Ishikawa (cell line): Measurements from ENCODE around the gene GFRA1.

Source experiments
- CEBPB ChIP-seq: IDR thresholded peaks from 2 replicates; pipeline ENCODE4 v1.6.1; 2012
- CREB1 ChIP-seq: IDR thresholded peaks from 2 replicates; pipeline ENCODE4 v1.6.1; 2012; ENCODE audit warnings: low read depth
- EGR1 ChIP-seq: IDR thresholded peaks from 2 replicates; pipeline ENCODE4 v1.6.1; 2012
- EP300 ChIP-seq: IDR thresholded peaks from 2 replicates; pipeline ENCODE4 v1.6.1; 2012; ENCODE audit warnings: borderline replicate concordance
- FOXM1 ChIP-seq: IDR thresholded peaks from 2 replicates; pipeline ENCODE4 v1.6.1; 2012; ENCODE audit warnings: low read depth, borderline replicate concordance
- NFIC ChIP-seq: IDR thresholded peaks from 2 replicates; pipeline ENCODE4 v1.6.1; 2012
- RAD21 ChIP-seq: IDR thresholded peaks from 2 replicates; pipeline ENCODE4 v1.6.1; 2012; ENCODE audit warnings: low read depth
- TAF1 ChIP-seq: IDR thresholded peaks from 2 replicates; pipeline ENCODE4 v1.6.1; 2012; ENCODE audit warnings: low read depth, mild to moderate bottlenecking
- TCF12 ChIP-seq: IDR thresholded peaks from 2 replicates; pipeline ENCODE4 v1.6.1; 2012; ENCODE audit warnings: low read depth
- TEAD4 ChIP-seq: IDR thresholded peaks from 2 replicates; pipeline ENCODE4 v1.6.1; 2012
- YY1 ChIP-seq: IDR thresholded peaks from 2 replicates; pipeline ENCODE4 v1.6.1; 2012; ENCODE audit warnings: low read depth
- ZBTB7A ChIP-seq: IDR thresholded peaks from 2 replicates; pipeline ENCODE4 v1.6.1; 2012; ENCODE audit warnings: low read depth
- TF ChIP-seq, protein P1 (sequence below): IDR thresholded peaks from 2 replicates; pipeline ENCODE4 v1.6.1; 2012; ENCODE audit warnings: low read depth, mild to moderate bottlenecking
- TF ChIP-seq, protein P2 (sequence below): IDR thresholded peaks from 2 replicates; pipeline ENCODE4 v1.6.1; 2012
- TF ChIP-seq, protein P3 (sequence below): IDR thresholded peaks from 2 replicates; pipeline ENCODE4 v1.6.1; 2012

Gene GFRA1

GRCh38 chr10:116138897-116139296, 134.1 kb downstream of the GFRA1 start:
- TF ChIP-seq CREB1 (no peak), EGR1 (no peak), FOXM1 (no peak), CEBPB (no peak), YY1 (no peak), ZBTB7A (no peak), NFIC (no peak), EP300 (no peak), RAD21 (no peak), TEAD4 (no peak), TCF12 (no peak), TAF1 (no peak)
- TF ChIP-seq, protein P1, sequence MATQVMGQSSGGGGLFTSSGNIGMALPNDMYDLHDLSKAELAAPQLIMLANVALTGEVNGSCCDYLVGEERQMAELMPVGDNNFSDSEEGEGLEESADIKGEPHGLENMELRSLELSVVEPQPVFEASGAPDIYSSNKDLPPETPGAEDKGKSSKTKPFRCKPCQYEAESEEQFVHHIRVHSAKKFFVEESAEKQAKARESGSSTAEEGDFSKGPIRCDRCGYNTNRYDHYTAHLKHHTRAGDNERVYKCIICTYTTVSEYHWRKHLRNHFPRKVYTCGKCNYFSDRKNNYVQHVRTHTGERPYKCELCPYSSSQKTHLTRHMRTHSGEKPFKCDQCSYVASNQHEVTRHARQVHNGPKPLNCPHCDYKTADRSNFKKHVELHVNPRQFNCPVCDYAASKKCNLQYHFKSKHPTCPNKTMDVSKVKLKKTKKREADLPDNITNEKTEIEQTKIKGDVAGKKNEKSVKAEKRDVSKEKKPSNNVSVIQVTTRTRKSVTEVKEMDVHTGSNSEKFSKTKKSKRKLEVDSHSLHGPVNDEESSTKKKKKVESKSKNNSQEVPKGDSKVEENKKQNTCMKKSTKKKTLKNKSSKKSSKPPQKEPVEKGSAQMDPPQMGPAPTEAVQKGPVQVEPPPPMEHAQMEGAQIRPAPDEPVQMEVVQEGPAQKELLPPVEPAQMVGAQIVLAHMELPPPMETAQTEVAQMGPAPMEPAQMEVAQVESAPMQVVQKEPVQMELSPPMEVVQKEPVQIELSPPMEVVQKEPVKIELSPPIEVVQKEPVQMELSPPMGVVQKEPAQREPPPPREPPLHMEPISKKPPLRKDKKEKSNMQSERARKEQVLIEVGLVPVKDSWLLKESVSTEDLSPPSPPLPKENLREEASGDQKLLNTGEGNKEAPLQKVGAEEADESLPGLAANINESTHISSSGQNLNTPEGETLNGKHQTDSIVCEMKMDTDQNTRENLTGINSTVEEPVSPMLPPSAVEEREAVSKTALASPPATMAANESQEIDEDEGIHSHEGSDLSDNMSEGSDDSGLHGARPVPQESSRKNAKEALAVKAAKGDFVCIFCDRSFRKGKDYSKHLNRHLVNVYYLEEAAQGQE: no peak
- TF ChIP-seq, protein P2, sequence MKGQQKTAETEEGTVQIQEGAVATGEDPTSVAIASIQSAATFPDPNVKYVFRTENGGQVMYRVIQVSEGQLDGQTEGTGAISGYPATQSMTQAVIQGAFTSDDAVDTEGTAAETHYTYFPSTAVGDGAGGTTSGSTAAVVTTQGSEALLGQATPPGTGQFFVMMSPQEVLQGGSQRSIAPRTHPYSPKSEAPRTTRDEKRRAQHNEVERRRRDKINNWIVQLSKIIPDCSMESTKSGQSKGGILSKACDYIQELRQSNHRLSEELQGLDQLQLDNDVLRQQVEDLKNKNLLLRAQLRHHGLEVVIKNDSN: no peak
- TF ChIP-seq, protein P3, sequence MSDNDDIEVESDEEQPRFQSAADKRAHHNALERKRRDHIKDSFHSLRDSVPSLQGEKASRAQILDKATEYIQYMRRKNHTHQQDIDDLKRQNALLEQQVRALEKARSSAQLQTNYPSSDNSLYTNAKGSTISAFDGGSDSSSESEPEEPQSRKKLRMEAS: no peak

- no peak for TF ChIP-seq FOXM1
- TF ChIP-seq TEAD4: no peak
- no peak for TF ChIP-seq TAF1
- no peak for TF ChIP-seq TCF12
- no peak for TF ChIP-seq CREB1
- TF ChIP-seq YY1: no peak
- TF ChIP-seq NFIC: no peak
- TF ChIP-seq, protein P1: no peak
- TF ChIP-seq, protein P3: no peak
- no peak for TF ChIP-seq EGR1
- no peak for TF ChIP-seq RAD21
- no peak for TF ChIP-seq ZBTB7A
These were observed 136.7 kb downstream of the GFRA1 start for GRCh38 chr10:116136261-116136660.

- TF ChIP-seq TCF12 (no peak), FOXM1 (no peak), NFIC (no peak), ZBTB7A (no peak), CEBPB (no peak), EP300 (no peak), RAD21 (no peak), TEAD4 (no peak), TAF1 (no peak), CREB1 (no peak), YY1 (no peak)
- TF ChIP-seq, protein P3: no peak
- TF ChIP-seq, protein P1: no peak
- TF ChIP-seq, protein P2: no peak
These were observed 138.7 kb downstream of the GFRA1 start for GRCh38 chr10:116134322-116134721.

GRCh38 chr10:116133634-116134033, 139.4 kb downstream of the GFRA1 start:
- TF ChIP-seq FOXM1 (no peak), TEAD4 (no peak), EGR1 (no peak), NFIC (no peak), CREB1 (no peak)
- TF ChIP-seq, protein P2: no peak
